Measurements from ENCODE around the gene PRDM12.

The PRDM12 gene

GRCh38 chr9:130664251-130665028, at the start of gene PRDM12:
TSS of gene PRDM12 (plus strand) at chr9:130664594. CDS start at chr9:130664654, 60 bp downstream.
- DNase-seq (ENCODE audit: low spot score): no peak
- TF ChIP-seq, protein P1, sequence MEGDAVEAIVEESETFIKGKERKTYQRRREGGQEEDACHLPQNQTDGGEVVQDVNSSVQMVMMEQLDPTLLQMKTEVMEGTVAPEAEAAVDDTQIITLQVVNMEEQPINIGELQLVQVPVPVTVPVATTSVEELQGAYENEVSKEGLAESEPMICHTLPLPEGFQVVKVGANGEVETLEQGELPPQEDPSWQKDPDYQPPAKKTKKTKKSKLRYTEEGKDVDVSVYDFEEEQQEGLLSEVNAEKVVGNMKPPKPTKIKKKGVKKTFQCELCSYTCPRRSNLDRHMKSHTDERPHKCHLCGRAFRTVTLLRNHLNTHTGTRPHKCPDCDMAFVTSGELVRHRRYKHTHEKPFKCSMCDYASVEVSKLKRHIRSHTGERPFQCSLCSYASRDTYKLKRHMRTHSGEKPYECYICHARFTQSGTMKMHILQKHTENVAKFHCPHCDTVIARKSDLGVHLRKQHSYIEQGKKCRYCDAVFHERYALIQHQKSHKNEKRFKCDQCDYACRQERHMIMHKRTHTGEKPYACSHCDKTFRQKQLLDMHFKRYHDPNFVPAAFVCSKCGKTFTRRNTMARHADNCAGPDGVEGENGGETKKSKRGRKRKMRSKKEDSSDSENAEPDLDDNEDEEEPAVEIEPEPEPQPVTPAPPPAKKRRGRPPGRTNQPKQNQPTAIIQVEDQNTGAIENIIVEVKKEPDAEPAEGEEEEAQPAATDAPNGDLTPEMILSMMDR (IDR thresholded peaks at IDR 0.05; ENCODE audit: extremely low read depth, missing control alignments): no peak

DNA sequence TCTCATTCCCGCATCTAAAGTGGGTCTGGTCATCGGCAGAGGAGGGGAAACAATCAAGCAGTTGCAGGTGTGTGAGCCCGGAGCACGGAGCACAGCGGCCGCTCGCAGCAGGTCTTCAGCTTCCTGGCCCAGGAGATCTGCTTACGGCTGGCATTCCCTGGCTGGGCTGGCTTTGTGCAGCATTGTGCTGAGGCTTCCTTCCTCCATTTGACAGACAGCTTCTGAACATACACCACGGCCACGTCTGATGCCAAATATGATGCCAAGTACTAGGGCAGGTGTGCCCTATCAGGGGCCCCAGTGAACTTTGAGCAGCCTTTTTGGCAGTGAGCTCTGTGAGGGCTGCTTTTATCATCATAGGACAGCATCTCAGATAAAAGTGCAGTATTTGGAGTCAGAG, 47.9 kb upstream of the PRDM12 start:
- no peak for DNase-seq (ENCODE audit: low spot score)
- TF ChIP-seq, protein P1 (IDR thresholded peaks at IDR 0.05; ENCODE audit: extremely low read depth, missing control alignments): no peak

- DNase-seq (ENCODE audit: low spot score): no peak
- TF ChIP-seq, protein P1 (IDR thresholded peaks at IDR 0.05; ENCODE audit: extremely low read depth, missing control alignments): no peak
Measured at GRCh38 chr9:130623466-130623865, 40.9 kb upstream of the PRDM12 start.

GRCh38 chr9:130624154-130624553, 40.2 kb upstream of the PRDM12 start:
- DNase-seq (ENCODE audit: low spot score): no peak
- TF ChIP-seq, protein P1 (IDR thresholded peaks at IDR 0.05; ENCODE audit: extremely low read depth, missing control alignments): no peak

- no peak for DNase-seq (ENCODE audit: low spot score)
- TF ChIP-seq, protein P1 (IDR thresholded peaks at IDR 0.05; ENCODE audit: extremely low read depth, missing control alignments): no peak
Measured at GRCh38 chr9:130626249-130626996, 38.0 kb upstream of the PRDM12 start.

DNA sequence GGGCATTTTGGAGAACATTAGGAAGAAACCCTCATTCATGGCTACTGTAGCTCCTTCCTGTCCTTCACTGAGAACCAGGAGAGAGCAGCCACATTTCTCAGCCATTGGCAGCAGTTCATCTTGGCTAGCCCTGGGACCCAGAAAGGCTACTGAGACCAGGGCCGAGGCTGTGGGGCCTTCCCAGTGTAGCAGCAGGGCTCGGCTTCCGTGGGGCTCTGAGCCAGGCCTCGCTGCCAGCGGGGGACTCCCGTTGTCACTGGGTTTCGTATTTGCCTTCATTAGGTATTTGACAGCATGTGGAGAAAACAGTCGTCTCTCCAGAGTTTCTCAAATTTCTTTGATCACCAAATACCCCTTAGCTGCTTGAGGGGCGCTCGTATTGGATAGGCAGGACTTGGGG, 37.3 kb upstream of the PRDM12 start:
- TF ChIP-seq, protein P1 (IDR thresholded peaks at IDR 0.05; ENCODE audit: extremely low read depth, missing control alignments): no peak
- no peak for DNase-seq (ENCODE audit: low spot score)
